Medulla oblongata (tissue), 1 donor: ENCODE results near the gene SMCO3.
A peak's percentile ranks its signal among the peaks of the same experiment; 100 is the strongest.
"Not testable (repeated sequence)": the region's sequence is repeated elsewhere in the genome, so short reads cannot be mapped to it uniquely, and the experiment has no call there.

Source experiments
- DNase-seq: peaks from one replicate; pipeline ENCODE4 v3.0.0-alpha.2; 2015; ENCODE audit errors: extremely low spot score

SMCO3 gene

GRCh38 chr12:14774906-14775635 is 38.9 kb downstream of the SMCO3 start:
- peak; percentile 55 for DNase-seq

- DNase-seq, result peak; percentile 98
Observed at GRCh38 chr12:14774074-14774905, 39.7 kb downstream of the SMCO3 start.

GRCh38 chr12:14773685-14774073 is 40.3 kb downstream of the SMCO3 start:
- DNase-seq, result peak; percentile 14

GRCh38 chr12:14772946-14773345 is 41.0 kb downstream of the SMCO3 start:
- DNase-seq, result no peak

GRCh38 chr12:14771651-14772137 is 42.3 kb downstream of the SMCO3 start:
- no peak for DNase-seq

- peak; percentile 97 for DNase-seq
Observed at GRCh38 chr12:14770496-14771461, 43.2 kb downstream of the SMCO3 start.

GRCh38 chr12:14769969-14770495 is 44.0 kb downstream of the SMCO3 start:
- peak; percentile 73 for DNase-seq

GRCh38 chr12:14769466-14769968 is 44.5 kb downstream of the SMCO3 start:
- DNase-seq, result no peak

GRCh38 chr12:14768823-14769405 is 45.1 kb downstream of the SMCO3 start:
- no peak for DNase-seq

- no peak for DNase-seq
Observed at GRCh38 chr12:14767617-14768016, 46.4 kb downstream of the SMCO3 start.

GRCh38 chr12:14766649-14767215 is 47.2 kb downstream of the SMCO3 start:
- DNase-seq, result no peak

GRCh38 chr12:14766020-14766419 is 48.0 kb downstream of the SMCO3 start:
- DNase-seq, result not testable (repeated sequence)

GRCh38 chr12:14765398-14765797 is 48.6 kb downstream of the SMCO3 start:
- no peak for DNase-seq

- DNase-seq, result not testable (repeated sequence)
Observed at GRCh38 chr12:14759711-14760280, 54.2 kb downstream of the SMCO3 start.

- DNase-seq, result no peak
Observed at GRCh38 chr12:14756334-14757143, 57.4 kb downstream of the SMCO3 start.
